Measurements from ENCODE around the gene FYN.

FYN gene

DNA sequence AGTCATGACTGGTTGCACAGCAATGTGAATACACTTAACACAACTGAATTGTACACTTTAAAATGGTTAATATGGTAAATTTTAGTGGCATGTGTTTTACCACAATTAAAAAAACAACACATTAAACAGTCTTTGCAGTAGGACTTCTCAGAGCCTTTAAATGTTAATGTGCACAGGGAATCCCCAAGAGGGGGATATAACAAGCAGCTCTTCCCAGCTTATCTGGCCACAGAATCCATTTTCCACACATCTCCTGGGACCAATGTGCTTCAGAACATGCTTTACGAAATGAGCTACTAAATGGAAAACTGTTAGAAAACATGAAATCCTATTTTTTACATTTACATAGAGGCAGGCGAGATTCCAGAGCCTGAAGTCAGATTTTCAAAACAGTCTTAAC lies 44.4 kb downstream of the FYN start:
- DNase-seq = no peak

DNA sequence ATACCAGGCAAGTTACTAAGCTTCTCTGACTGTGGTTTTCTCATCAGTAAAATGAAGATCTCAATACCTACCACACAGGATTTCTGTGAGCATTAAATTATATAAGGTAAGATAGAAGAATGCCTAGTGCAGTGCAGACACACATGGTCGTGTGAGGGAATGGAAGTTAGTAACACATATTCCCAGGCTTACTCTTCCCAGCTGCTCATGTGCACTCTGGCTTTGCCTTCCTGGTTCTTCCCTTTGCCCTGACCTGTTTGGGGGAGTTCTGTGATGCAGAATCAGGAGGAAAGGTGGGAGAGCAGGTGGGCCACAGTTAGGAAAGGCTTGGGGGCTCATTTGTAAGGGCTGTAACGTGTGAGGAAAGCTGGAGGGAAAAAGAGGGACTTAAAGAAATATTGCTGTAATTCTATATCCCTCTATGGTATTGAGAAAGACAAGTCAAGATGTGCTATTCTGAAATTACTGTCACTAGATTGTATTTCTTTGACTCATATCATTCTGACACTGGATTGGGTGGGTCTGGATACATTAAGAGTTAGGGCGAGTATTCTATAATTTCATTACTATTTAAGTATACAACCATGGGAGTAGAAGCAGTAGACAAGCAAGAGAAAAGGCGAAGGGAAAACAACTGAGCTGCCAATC lies 47.7 kb downstream of the FYN start:
- DNase-seq = no peak

DNA sequence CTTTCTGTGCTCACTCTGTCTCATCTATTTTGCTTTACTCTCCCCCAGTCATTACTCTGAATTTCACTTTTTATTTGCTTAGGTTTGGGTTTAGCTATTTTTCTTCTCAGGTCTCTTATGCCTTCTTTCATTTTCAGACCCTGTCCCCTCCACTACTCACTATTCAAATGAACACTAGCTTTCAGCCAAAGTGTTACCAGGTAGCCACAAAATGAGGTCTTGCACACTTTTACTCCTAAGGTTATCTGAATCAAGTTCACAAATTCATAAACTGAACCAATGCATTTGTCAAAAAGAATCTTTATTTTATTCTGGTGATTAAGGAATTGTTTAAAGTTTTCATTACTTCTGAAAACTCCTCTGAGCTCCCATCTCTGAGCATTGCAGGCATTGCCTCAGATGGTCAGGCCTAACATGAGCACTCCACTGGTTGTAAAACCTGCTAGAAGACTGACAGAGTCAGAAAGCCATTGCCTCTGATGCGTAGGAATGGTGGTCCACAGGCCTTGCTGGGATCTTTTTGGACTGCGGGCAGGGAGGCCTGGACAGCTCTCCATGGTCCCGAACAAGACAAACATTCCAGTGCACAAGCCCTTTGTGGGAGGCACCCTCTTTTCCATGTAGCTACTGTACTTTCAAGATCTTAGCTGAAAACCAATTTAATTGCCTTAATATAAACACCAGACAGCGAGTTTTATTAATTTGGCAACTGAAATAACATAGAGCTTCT lies 48.5 kb downstream of the FYN start:
- DNase-seq = no peak

DNA sequence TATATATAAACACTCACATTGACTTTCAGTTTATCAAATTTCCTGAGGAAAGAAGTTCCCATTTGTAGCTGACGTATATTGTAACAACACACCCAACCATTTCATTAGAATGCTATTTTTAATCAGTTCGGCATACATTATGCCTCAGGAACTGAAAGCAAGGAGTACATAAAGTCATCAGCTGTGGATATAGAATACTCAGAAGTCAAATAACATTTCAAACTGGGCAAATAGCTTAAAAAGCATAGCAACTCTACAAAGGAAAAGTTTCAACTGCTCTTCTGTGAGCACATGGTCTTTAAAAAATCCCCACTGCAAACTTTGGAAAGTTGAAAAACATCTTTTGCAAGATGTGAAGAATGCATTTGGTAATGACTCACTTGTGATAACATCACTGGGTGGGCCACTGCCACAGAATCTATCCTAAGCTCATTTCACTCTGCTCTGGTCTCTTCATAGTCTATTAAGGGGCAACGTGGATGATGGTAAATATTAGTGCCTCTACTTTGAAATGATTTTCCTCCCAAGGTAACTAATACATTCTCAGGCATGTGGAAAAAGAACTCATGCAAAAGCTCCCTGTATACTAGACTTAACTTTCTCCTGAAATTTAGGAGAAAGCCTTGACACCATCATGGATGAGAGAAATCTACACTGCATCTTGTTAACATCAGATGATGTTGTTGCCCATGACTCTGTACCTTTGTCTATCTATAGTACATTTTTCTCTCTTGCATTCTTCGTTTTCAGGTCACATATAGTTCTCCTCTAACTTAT lies 49.2 kb downstream of the FYN start:
- no peak for DNase-seq

DNA sequence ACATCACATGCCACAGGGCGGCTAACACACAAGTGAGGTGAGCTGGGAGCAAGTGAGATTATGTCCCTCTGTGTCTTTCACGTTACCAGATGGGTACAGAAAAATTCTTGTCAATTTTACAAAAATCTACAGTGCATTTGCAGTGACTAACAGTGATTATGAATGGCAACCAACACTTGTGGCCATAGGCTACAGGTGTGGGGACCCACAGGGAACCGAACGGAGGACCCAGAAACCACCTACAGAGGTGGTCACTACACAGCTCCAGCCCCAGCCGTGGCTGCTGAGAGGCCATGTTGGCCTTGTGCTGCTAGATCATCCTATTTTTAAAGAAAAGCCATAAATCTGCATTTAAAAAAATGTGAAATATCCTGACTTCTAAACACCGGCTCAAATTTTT lies 50.2 kb downstream of the FYN start:
- DNase-seq = no peak

DNA sequence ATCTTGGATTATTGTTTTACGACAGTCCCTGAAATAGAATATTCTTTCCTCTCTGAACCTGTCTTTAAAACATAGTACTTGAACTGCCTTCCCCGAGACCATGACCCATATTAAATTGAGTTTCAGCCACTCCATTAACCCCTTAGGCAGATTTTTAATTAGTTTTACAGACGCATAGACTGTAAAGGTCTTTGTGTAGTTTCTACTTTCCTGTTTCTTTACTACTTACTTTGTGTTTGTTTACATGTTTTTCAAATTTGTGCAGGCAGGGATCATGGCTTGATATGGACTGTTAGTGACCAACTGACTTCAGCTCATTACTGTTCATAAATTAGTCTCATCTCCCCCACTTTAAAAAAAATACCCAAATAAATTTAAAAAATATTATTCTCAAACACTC lies 53.8 kb downstream of the FYN start:
- DNase-seq = no peak

DNA sequence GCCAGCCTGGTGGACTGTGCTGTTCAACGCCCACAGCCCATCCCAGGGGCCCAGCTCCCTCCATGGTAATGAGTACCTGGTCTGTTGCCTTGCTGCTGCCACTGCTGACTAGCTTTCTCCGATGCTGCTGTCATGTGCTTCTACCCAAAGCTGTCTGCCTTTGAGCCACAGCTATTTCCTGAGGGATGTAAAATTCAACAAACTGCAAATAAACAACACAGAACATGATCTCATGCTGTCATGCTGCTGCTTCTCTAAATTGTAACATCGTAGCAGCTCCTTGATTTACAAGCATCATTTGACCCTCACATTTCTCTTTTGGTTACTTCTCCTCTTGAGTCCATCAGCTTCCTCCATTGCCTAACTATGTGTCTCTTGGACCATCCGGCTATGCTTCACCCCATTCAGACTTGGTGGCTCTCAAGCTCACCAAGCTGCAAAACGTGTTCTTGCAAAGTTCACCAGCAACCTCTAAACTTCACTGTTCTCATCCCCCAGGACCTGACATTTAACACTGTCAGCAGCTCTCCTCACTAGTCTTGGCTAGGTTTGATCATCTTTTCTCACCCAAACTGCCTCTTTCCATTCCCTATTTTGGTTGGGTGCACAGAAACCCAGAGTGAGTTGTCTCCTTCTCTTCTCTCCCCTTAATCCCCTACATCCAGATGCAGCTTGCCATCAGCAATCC lies 54.6 kb downstream of the FYN start:
- DNase-seq = no peak

DNA sequence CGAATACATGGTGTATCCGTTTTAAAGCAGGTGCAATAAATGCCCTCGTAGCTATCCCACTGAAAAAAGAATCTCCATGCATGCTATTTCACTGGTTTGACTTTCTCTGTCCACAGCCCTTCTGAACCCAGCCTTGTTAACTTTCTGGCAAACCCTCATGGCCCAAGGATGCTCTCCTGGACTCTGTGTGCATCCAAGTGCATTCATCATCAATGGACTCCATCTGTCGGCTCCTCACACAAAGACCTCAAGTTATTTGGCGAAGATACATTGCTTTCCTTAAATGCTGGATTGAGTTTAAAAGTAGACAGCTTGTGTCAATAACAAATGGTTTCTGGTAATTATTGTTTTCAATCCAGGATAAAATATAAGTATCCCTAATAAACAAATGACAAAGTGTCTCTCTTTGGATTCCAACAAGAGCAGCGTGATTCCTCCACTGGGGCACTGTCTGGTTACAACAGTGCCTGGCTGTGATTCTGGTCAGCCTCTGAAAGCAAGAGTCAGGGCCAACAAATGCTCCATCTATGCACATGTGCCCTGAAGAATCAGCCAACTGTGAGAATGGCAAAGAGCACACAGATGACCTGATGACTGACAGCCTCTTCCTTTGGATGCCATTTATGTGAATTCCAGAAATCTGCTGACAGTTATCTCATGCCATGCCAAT lies 55.7 kb downstream of the FYN start:
- DNase-seq = no peak

DNA sequence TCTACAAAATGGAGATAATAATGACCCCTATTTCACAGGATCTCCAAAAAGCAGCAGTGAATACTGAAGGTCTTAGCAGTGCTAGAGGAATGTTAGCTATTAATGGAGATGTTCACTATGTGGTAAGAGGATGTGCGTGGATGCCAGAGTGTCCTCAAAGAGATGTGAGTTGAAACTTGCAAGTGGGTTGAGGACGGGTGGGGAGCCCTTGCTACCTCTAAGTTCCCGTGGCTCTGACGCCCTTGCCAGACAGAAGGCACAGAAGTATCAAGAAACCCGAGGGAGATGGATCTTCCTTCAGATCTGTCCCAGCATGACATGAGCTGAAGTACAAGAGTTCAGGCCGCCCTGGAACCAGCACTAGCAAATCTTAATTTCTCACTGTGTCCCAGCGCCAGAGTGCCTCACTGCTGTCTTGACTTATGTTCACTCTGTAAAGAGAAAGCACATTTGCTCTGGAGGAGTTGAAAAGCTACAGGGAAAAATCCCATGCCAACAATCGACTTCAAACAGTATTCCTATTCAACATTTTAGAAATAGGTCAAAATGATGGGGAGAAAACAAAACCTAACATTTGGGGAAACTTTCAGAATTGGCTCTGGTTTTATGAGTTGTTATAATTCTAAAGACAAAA lies 59.5 kb downstream of the FYN start:
- no peak for DNase-seq

DNA sequence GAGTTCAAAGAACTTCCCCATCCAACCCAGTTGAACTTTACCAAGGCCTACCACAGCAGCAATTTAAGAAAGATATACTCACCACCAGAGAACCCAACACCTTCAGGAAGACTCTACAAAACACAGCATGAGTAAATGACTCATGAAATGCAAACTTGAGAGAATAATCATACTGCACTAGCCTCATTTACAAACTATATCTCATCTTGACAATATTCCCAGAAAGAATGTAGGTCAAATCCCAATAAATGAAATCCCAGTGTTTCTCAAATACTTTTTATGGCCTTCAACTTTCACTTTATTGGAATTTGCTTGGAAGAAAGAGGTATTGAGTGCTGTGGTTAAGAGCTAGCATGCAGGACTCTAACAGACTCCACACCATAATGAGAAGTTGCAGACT lies 60.0 kb downstream of the FYN start:
- no peak for DNase-seq

DNA sequence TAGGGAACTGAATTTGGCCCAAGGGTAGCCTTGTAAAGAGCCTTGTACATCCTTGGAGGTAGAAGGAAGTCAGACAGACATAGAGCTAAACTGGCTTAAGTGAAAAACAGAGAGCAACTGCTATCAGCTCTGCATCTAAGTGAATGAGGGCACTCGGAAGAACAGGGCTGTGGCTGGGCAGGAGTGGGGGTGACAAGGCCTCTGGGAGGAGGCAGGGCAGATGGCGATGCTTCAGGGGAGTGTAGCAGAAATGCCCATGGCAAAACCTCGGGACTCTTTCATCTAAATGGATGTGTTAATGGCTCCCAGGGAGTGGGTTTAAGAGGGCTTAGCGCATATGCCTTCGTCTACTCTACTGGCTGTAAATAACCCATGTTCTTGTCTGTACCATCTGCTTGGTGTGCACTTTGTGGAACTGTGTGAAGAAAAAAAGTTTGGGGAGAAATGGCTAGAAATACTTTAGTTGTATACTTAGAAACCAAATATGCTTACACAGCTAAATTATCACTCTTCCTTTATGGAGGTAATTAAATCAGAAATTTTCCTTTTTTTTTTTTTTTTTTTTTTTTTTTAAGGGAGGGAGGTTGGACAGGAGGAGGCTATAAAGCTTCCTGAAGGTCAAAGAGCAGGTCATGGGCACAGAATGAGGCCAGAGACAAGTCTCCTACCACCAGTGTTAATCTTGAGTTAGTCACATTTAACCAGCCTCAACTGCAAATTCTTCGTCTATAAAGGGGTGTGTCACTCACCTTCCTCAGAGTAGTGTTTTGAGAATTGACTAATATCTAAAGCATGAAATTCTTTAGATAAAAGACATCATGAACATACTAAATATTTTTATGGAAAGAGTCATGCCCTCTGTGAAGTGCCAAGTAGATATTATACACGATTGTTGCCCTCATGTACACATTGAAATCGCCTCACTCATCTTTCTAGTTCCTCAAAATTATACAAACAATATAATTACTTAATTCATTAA lies 60.9 kb downstream of the FYN start:
- DNase-seq = peak in 1 of 2 experiments; percentile 13

DNA sequence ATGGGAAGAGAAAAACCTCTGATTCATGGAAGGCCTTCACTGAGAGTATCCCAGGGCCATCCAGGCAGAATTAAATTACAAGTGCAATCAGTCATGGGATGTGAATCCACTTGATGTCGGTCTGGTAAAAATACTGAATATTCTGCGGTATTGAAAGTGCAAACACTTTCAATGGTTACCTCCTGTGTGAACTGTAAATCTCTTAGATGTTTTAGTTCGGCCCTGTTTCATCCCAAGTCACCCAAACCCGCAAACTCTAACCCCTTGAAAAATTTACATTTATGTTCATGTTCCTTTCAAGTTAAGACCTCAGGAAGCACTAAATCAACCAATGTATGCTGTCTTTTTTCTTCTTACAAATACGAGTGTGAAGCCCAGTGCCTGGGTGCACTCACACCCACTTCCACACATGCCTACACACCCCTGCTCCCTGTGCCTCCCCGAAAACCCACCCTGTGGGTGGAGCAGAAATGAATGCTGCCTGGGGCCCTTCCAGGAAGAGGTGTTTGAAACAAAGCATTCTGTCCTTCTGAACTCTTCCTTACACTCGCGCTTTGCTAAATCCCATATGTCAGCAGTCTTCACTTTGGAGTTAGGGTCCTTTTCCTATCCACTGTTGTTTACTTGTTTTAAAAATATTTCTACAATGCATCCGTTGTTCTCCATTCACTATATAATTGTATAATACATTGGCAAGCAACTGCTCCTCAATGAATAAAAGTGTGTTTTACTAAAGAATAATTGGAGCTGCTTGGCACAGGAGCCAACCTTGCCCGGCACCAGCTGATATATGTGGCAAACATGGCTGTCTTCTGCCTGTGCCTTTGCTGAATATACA lies 62.7 kb downstream of the FYN start:
- DNase-seq = no peak

DNA sequence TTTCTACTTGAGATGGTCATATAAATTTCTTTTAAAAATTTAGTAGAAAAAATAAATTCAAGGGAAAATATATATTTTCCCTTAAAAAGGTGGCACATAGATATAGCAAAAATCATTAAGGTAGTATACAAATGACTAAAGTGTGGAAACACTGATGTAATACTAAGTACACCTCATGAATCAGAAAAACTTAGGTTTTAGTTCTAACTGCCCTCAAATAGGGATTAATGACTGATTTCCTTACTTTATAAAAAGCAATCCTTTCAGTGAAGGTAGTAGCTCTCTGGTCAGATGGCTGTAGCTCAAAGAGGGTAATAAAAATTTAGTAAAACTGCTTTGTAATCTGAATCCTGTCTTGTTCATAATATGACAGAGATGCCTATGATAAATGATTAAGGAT lies 63.5 kb downstream of the FYN start:
- DNase-seq = no peak

DNA sequence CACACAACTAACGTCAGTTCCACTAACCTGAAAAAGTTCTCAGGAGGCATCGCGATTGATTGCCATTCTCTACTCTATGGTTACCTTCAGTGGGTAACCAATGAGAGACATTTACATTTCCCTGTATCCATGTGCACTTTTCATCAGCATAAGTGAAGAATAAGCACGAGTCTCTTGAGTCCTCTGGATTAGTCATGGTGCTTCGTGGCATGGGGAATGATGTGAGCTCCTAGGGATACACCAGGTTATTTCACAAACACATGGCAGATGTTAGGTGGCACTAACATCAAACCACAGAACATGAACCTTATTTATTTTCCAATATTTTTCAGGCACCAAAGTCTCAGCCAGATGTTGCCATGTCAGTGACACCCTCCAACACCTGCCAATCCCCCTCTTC lies 64.0 kb downstream of the FYN start:
- no peak for DNase-seq

DNA sequence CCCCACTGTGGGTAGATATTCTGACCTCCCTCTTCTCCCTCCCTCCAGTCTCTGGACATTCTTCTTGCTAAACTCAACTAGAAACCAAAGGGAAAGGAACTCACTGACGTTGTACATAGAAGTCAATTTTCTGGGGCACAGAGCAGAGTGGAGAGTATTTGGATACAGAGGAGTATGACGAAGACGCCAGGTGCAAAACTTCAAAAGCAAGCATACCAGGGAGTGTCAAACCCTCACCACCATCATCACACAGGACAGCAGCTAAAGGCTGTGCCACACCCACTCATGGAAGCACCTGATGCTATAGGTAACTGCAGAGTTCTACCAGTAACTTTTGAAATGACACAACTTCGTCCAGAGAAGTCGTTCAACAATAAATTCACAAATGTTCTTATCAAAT lies 64.8 kb downstream of the FYN start:
- no peak for DNase-seq

DNA sequence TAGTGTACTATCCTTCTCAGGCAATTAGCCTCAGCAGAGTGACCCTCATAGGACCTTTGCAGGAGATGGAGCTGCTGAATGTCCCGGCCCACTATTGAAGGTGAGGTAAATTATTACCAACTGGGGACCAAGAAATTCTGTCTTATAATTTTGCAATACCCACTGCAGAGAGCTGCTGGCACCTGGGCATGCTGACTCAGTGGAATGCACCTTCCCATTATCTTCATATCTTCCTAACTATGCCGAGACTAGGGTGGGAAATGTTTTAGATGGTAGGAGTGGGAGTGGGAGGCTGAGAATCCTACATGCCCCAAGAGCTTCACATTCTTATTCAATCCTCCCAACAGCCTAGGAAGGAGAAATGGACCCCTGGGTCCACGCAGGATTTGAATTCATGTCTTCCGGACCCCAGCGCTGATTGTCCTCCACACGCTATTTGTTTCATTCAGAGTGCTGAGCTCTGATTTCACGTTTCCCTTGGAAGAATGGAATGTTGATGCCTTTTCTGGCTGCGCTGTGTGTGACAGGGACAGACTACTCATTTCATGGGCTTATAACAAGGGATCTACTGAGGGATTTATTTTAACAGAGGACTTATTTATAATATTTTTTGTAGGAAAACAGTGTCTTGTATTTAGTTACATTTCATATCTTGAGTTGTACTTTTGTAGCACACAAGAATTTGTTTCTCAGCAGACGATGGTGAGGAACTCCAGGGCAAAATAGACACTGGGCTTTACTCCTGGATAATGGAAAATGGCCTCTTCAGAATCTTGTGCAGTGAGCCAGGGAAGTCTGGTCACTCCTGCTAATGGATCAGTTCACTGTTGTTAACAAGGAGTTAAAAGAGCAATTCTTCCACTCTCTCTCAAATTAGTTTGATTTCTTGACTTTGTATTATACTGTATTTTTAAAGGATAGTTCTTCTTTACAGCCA lies 66.4 kb downstream of the FYN start:
- DNase-seq = no peak

DNA sequence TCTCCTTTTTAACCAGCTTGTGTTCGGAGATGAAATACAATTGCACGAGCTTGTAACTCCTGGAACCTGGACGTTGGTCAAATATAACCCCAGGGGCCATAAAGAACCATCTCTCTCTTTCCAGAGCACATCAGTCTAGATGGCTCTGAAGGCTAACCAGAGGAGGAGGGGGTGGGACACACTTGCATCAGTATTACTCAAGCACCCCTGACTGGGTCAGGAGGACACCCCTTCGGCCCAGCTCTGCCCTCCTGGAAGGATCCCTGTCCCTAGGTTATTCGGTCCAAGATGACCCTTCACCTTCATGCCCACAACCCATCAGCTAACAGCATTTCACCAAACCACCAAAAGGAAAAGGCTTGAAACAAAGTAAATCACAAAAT lies 67.1 kb downstream of the FYN start:
- no peak for DNase-seq

DNA sequence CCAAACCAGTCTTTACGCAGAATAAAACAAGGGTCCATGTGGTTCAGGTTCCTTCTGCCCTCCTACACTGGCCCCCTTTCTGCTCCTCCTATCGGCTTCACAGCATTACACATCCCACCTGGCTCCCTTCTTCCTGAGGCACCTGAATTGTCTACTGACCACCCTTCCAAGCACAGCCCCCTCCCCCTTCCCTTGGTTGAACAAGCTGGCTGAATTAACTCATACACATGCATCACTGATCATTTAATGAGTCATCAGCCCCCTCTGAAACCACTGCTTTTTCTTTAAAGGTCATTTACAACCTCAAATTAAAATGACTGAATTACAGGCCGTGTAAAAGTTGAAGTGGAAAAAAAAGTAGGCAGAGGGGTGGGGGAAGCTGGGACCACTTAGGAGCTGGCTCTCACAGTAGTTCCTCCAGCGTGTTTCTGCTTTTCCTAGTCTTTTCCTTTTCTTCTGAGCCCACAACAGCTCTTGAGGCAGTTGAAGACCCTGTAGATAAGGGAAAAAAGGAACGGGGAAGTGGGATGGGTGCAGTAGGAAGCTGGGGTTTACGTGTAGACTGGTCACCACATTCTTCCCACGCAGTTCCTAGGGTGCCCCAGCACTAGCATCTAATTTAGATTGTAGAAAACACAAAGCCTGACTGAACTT lies 67.6 kb downstream of the FYN start:
- no peak for DNase-seq
